HL-60 (cell line): ENCODE data around the gene SMG9.

Experiments used
- POLR2AphosphoS5 ChIP-seq: IDR thresholded peaks from 2 replicates; pipeline ENCODE4 v1.6.1; 2012; ENCODE audit warnings: low read depth
- TF ChIP-seq, protein P1 (sequence below): IDR thresholded peaks from one replicate; pipeline ENCODE4 v1.5.1; 2011; ENCODE audit warnings: low read length, control low read depth, inconsistent platforms; ENCODE audit not compliant: insufficient read depth

DNA sequence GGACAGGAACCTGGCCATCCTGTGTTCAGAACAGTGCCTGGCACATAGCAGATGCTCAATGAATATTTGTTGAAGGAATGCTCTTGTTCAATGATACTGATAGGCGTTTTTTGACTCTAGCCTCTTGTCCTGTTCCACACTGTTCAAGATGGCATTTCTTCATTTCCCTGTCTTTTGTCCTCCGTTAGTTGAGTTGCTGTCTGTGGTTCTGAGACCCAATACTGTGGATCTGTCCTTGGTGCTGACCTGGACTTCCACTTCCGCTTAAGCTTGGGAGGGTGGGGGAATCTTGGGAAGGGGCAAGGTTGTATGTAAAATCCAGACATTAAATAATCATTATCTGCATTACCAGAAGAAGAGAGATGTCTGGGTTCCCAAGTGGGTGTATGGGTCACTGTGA is 34.3 kb upstream of the SMG9 start:
- TF ChIP-seq POLR2AphosphoS5, result no peak
- TF ChIP-seq, protein P1, sequence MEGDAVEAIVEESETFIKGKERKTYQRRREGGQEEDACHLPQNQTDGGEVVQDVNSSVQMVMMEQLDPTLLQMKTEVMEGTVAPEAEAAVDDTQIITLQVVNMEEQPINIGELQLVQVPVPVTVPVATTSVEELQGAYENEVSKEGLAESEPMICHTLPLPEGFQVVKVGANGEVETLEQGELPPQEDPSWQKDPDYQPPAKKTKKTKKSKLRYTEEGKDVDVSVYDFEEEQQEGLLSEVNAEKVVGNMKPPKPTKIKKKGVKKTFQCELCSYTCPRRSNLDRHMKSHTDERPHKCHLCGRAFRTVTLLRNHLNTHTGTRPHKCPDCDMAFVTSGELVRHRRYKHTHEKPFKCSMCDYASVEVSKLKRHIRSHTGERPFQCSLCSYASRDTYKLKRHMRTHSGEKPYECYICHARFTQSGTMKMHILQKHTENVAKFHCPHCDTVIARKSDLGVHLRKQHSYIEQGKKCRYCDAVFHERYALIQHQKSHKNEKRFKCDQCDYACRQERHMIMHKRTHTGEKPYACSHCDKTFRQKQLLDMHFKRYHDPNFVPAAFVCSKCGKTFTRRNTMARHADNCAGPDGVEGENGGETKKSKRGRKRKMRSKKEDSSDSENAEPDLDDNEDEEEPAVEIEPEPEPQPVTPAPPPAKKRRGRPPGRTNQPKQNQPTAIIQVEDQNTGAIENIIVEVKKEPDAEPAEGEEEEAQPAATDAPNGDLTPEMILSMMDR, result no peak
